Inferior parietal cortex (tissue), 1 donor: ENCODE results near the gene AADACL4.

Source experiments
- DNase-seq: peaks from one replicate; pipeline ENCODE4 v3.0.0-alpha.2; 2016; ENCODE audit errors: extremely low spot score

AADACL4 gene

GRCh38 chr1:12643785-12644184 is at the start of gene AADACL4:
Gene AADACL4 (plus strand): TSS chr1:12644085. CDS start chr1:12644547, 462 bp downstream.
- DNase-seq, result no peak

GRCh38 chr1:12594490-12594889 is 49.4 kb upstream of the AADACL4 start:
- no peak for DNase-seq

- no peak for DNase-seq
These were observed 48.7 kb upstream of the AADACL4 start for GRCh38 chr1:12594966-12595756.

- no peak for DNase-seq
These were observed 48.2 kb upstream of the AADACL4 start for GRCh38 chr1:12595757-12596006.

GRCh38 chr1:12596007-12596821 is 47.7 kb upstream of the AADACL4 start:
- no peak for DNase-seq

- no peak for DNase-seq
These were observed 46.1 kb upstream of the AADACL4 start for GRCh38 chr1:12597792-12598191.

GRCh38 chr1:12598974-12599373 is 44.9 kb upstream of the AADACL4 start:
- DNase-seq, result no peak

GRCh38 chr1:12599657-12600056 is 44.2 kb upstream of the AADACL4 start:
- DNase-seq, result no peak

GRCh38 chr1:12600335-12600734 is 43.5 kb upstream of the AADACL4 start:
- no peak for DNase-seq

GRCh38 chr1:12600880-12601633 is 42.8 kb upstream of the AADACL4 start:
- DNase-seq, result no peak

GRCh38 chr1:12601700-12602658 is 41.9 kb upstream of the AADACL4 start:
- no peak for DNase-seq

GRCh38 chr1:12602659-12603024 is 41.2 kb upstream of the AADACL4 start:
- DNase-seq, result no peak

- DNase-seq, result no peak
These were observed 40.7 kb upstream of the AADACL4 start for GRCh38 chr1:12603224-12603623.

GRCh38 chr1:12604114-12604874 is 39.6 kb upstream of the AADACL4 start:
- DNase-seq, result no peak

GRCh38 chr1:12604986-12605385 is 38.9 kb upstream of the AADACL4 start:
- DNase-seq, result no peak

GRCh38 chr1:12607263-12607662 is 36.6 kb upstream of the AADACL4 start:
- no peak for DNase-seq

GRCh38 chr1:12608311-12608957 is 35.5 kb upstream of the AADACL4 start:
- no peak for DNase-seq

GRCh38 chr1:12609469-12610003 is 34.3 kb upstream of the AADACL4 start:
- DNase-seq, result no peak

- DNase-seq, result no peak
These were observed 33.5 kb upstream of the AADACL4 start for GRCh38 chr1:12610305-12610935.
